GM19397 (cell line): ENCODE results near the gene ZFAND2A.
"Not testable (repeated sequence)": the region's sequence is repeated elsewhere in the genome, so short reads cannot be mapped to it uniquely, and the experiment has no call there.

Experiments
- ATAC-seq: cut with Tn5 transposase; IDR thresholded peaks from one replicate; pipeline ENCODE4 v1.9.1; 2021; ENCODE audit warnings: mild to moderate bottlenecking, moderate library complexity; ENCODE audit not compliant: unreplicated experiment

ZFAND2A gene

GRCh38 chr7:1127001-1127400, 33.0 kb downstream of the ZFAND2A start:
- ATAC-seq, result no peak

GRCh38 chr7:1125603-1125969, 34.4 kb downstream of the ZFAND2A start:
- no peak for ATAC-seq

GRCh38 chr7:1124816-1125602, 35.0 kb downstream of the ZFAND2A start:
- no peak for ATAC-seq

- ATAC-seq, result no peak
Observed at GRCh38 chr7:1124164-1124563, 35.8 kb downstream of the ZFAND2A start.

- ATAC-seq, result no peak
Observed at GRCh38 chr7:1123715-1124114, 36.3 kb downstream of the ZFAND2A start.

- no peak for ATAC-seq
Observed at GRCh38 chr7:1122832-1123501, 37.0 kb downstream of the ZFAND2A start.

GRCh38 chr7:1121886-1122831, 37.8 kb downstream of the ZFAND2A start:
- no peak for ATAC-seq

GRCh38 chr7:1121476-1121875, 38.5 kb downstream of the ZFAND2A start:
- no peak for ATAC-seq

GRCh38 chr7:1120791-1121190, 39.2 kb downstream of the ZFAND2A start:
- ATAC-seq, result no peak

- no peak for ATAC-seq
Observed at GRCh38 chr7:1119201-1119600, 40.8 kb downstream of the ZFAND2A start.

GRCh38 chr7:1117321-1117928, 42.6 kb downstream of the ZFAND2A start:
- ATAC-seq, result no peak

- not testable (repeated sequence) for ATAC-seq
Observed at GRCh38 chr7:1116383-1117008, 43.5 kb downstream of the ZFAND2A start.

- not testable (repeated sequence) for ATAC-seq
Observed at GRCh38 chr7:1115171-1116045, 44.6 kb downstream of the ZFAND2A start.

- no peak for ATAC-seq
Observed at GRCh38 chr7:1114505-1114904, 45.5 kb downstream of the ZFAND2A start.

- ATAC-seq, result no peak
Observed at GRCh38 chr7:1114088-1114487, 45.9 kb downstream of the ZFAND2A start.

GRCh38 chr7:1113548-1113885, 46.5 kb downstream of the ZFAND2A start:
- ATAC-seq, result no peak

GRCh38 chr7:1112625-1113547, 47.1 kb downstream of the ZFAND2A start:
- no peak for ATAC-seq

- no peak for ATAC-seq
Observed at GRCh38 chr7:1112109-1112508, 47.9 kb downstream of the ZFAND2A start.

GRCh38 chr7:1111156-1111555, 48.8 kb downstream of the ZFAND2A start:
- ATAC-seq, result no peak
